Hindlimb muscle (tissue), 1 donor: ENCODE measurements around the gene HCFC1. TPM values are rescaled to one million over a fixed set of nuclear protein-coding genes. Genes with fewer than 3 reads are reported as not detected.
A peak's percentile ranks its signal among the peaks of the same experiment; 100 is the strongest.

Source experiments
- DNase-seq: peaks from one replicate; pipeline ENCODE4 v3.0.0-alpha.2; 2013
- polyA plus RNA-seq: library from polyadenylated mRNA; unstranded; fragments of 120-200 nt; gene quantifications from one replicate; pipeline ENCODE4 v1.2.1, GENCODE V29; 2013; ENCODE audit not compliant: insufficient read length

The HCFC1 gene
- polyA plus RNA-seq, 1 donor, result 37.9 TPM

GRCh38 chrX:153902385-153902784, 69.2 kb downstream of the HCFC1 start:
- DNase-seq, result no peak

GRCh38 chrX:153901753-153902140, 69.9 kb downstream of the HCFC1 start:
- no peak for DNase-seq

GRCh38 chrX:153900831-153901752, 70.5 kb downstream of the HCFC1 start:
- peak; percentile 46 for DNase-seq

- no peak for DNase-seq
Measured at GRCh38 chrX:153897899-153898298, 73.7 kb downstream of the HCFC1 start.

Other genes with a start within 250 kb of the HCFC1 start
- gene BCAP31, start 247.4 kb downstream of the HCFC1 start, polyA plus RNA-seq, result 80.6 TPM
- gene ABCD1, start 247.0 kb downstream of the HCFC1 start, polyA plus RNA-seq, result 13.5 TPM
- gene PLXNB3, start 207.6 kb downstream of the HCFC1 start, polyA plus RNA-seq, result 1.9 TPM
- 318 TPM for gene SRPK3, start 190.8 kb downstream of the HCFC1 start, polyA plus RNA-seq
- gene IDH3G, start 177.4 kb downstream of the HCFC1 start, polyA plus RNA-seq, result 49.5 TPM
- 106 TPM for gene SSR4, start 177.2 kb downstream of the HCFC1 start, polyA plus RNA-seq
- 2.4 TPM for gene PDZD4, start 141.3 kb downstream of the HCFC1 start, polyA plus RNA-seq
- gene L1CAM, start 85.6 kb downstream of the HCFC1 start, polyA plus RNA-seq, result 2.5 TPM
- 1.4 TPM for gene AVPR2, start 67.1 kb downstream of the HCFC1 start, polyA plus RNA-seq
- 26.4 TPM for gene ARHGAP4, start 45.6 kb downstream of the HCFC1 start, polyA plus RNA-seq
- gene NAA10, start 36.8 kb downstream of the HCFC1 start, polyA plus RNA-seq, result 71.0 TPM
- 5.1 TPM for gene RENBP, start 27.2 kb downstream of the HCFC1 start, polyA plus RNA-seq
- gene TMEM187, start 936 bp upstream of the HCFC1 start, polyA plus RNA-seq, result 7.5 TPM
- gene IRAK1, start 48.1 kb upstream of the HCFC1 start, polyA plus RNA-seq, result 46.3 TPM
- 25.1 TPM for gene MECP2, start 125.9 kb upstream of the HCFC1 start, polyA plus RNA-seq
- not detected for gene OPN1LW, start 172.4 kb upstream of the HCFC1 start, polyA plus RNA-seq
- gene OPN1MW, start 210.8 kb upstream of the HCFC1 start, polyA plus RNA-seq, result not detected
- gene OPN1MW2, start 247.9 kb upstream of the HCFC1 start, polyA plus RNA-seq, result not detected